GM18507 (cell line): ENCODE data around the gene ST3GAL2.
"Not testable (repeated sequence)": the region's sequence is repeated elsewhere in the genome, so short reads cannot be mapped to it uniquely, and the experiment has no call there.

Source experiments
- DNase-seq: peaks from one replicate; pipeline ENCODE4 v3.0.0; 2011; ENCODE audit warnings: low read depth; ENCODE audit not compliant: insufficient read length; ENCODE audit errors: extremely low spot score
- FAIRE-seq: peaks from 2 replicates; lab custom pipeline; 2011; peaks lifted over from hg19 to GRCh38; lab: Jason Lieb, UNC

The ST3GAL2 gene

GRCh38 chr16:70370924-70371323, 68.0 kb downstream of the ST3GAL2 start:
- DNase-seq = no peak
- no peak for FAIRE-seq

DNA sequence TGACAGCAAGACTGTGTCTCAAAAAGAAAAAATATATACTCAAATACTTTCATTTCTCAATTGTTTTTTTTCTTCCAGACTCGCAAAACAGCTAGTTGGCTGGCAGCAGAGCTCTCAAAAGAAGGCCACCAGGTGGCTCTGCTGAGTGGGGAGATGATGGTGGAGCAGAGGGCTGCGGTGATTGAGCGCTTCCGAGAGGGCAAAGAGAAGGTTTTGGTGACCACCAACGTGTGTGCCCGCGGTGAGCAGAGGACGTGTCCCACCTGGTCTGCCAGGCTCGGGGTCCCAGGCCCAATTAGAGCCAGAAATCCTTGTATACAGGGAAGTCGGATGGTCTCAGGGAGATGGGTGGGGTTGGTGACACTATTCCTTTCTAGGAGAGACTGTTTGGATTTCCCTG, 68.8 kb downstream of the ST3GAL2 start:
- peak; percentile 67 for FAIRE-seq
- DNase-seq = not testable (repeated sequence)

GRCh38 chr16:70364399-70364798, 74.5 kb downstream of the ST3GAL2 start:
- FAIRE-seq = no peak
- no peak for DNase-seq

- DNase-seq (no peak), FAIRE-seq (no peak)
These were observed 79.3 kb downstream of the ST3GAL2 start for GRCh38 chr16:70359552-70359951.

DNA sequence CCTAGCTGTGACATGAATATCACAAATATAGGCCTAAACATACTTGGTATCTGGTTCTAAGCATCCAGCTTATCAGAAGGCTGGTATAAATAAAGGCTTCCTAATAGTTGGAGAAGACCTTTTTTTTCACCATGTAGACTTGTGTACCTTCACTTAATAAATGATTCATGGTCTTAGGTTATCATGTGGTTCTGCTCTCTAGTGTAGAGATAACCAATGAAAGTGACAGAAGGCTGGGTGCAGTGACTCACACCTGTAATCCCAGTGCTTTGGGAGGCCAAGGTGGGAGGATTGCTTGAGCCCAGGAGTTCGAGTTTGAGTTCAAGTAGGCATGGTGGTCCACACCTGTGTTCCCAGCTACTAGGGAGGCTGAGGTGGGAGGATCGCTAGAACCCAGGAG, 89.1 kb downstream of the ST3GAL2 start:
- FAIRE-seq (no peak), DNase-seq (no peak)

DNA sequence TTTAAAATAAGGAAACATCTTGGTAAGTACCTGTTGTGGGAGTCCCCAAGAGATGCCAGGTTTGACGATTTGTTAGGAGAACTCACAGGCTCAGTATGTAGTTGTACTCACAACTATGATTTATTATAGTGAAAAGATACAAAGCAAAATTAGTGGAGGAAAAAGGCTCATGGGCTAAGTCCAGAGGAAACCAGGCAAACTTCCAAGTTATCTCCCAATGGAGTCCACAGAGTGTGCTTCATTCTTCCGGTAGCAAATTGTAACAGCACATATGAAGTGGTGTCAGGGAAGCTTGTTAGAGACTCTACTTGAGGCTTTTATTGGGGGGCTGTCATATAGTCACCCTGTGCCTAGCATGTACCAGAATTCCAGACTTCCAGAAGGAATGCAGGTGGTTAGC, 89.9 kb downstream of the ST3GAL2 start:
- FAIRE-seq = no peak

DNA sequence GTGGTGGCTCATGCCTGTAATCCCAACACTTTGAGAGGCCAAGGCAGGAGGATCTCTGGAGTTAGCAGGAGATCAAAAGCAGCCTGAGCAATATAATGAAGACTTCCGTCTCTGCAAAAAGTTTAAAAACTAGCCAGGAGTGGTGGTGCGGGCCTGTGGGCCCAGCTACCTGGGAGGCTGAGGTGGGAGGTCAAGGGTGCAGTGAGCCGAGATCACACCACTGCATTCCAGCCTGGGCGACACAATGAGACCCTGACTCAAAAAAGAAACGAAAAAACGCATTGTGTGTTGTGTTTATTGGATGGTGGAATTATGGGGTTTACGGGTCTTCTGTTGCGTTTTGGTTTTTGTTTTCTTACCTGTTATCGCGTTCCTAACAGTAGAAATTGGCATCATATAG, 93.1 kb downstream of the ST3GAL2 start:
- FAIRE-seq (no peak), DNase-seq (no peak)

More for the DNA sequence above, 89.9 kb downstream of the ST3GAL2 start:
- DNase-seq = no peak

DNA sequence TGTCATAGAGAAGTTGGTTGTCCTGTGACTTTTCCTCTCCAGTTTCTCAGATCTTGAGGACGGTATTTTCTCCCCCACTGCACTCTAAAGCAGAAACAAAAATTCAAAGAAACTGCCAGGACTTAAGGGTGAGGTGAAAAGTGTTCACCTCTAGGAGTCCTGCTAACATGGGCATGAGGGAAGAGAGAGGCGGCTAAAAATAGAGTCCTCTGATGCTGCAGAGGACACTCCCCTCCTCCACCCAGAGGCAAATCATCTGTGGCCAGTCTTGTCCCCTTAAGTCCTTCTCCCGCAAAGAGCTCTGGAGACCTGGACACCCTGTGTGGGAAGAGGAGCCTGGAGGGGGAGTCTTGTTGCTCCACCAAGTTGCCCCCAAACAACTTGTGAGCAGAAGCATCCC, 96.9 kb downstream of the ST3GAL2 start:
- FAIRE-seq (no peak), DNase-seq (no peak)

- DNase-seq = no peak
- no peak for FAIRE-seq
These were observed 97.3 kb downstream of the ST3GAL2 start for GRCh38 chr16:70341600-70341999.

DNA sequence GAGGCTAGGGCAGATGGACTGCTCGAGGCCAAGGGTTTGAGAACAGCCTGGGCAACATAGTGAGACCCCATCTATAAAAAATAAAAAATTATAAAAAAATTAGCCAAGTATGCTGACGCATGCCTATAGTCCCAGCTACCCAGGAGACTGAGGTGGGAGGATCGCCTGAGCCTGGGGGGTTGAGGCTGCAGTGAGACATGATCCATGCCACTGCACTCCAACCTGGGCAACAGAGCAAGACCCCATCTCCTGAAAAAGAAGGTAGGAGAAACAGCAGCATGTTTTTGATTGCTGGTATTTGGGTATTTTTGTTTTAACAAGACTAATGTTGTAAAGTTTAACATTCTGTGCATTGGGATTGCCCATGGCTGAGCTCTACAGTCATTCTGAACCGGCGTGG, 101.1 kb downstream of the ST3GAL2 start:
- DNase-seq = no peak
- no peak for FAIRE-seq

DNA sequence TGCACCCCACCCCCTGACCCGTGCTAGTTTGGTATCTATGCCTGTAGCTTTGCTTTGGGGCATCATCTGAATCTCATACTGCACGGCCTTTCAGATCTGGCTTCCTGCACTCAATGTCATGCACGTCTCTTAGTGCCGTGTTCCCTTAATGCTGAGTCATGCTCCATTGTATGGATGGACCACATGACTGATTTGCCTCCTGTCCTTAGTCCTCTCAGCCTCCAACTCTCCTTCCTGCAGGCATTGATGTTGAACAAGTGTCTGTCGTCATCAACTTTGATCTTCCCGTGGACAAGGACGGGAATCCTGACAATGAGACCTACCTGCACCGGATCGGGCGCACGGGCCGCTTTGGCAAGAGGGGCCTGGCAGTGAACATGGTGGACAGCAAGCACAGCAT, 106.2 kb downstream of the ST3GAL2 start:
- not testable (repeated sequence) for DNase-seq, FAIRE-seq

DNA sequence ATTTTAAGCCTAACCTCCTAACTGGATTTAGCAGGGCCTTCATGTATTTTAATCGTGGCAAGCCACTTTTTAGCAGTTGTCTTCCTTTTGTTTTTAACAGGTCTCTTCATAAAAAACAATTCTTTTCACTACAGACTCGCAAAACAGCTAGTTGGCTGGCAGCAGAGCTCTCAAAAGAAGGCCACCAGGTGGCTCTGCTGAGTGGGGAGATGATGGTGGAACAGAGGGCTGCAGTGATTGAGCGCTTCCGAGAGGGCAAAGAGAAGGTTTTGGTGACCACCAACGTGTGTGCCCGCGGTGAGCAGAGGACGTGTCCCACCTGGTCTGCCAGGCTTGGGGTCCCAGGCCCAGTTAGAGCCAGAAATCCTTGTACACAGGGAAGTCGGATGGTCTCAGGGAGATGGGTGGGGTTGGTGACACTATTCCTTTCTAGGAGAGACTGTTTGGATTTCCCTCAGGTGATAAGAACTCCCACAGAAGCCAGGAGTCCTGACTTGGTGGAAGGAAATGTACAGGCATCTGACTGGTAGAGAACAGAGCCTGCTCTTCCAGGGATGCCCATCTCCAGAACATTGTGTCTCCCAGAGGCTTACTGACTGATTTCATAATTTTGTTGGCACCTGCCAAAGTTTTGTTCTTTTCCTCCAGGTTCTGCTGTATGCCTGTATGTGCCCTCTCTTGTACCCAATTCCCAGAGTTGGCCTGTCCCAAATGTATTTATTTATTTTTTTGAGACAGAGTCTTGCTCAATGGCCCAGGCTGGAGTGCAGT, 107.1 kb downstream of the ST3GAL2 start:
- peak; percentile 48 for FAIRE-seq
- DNase-seq = no peak

GRCh38 chr16:70331091-70331490, 107.8 kb downstream of the ST3GAL2 start:
- FAIRE-seq (no peak), DNase-seq (no peak)
